H1 (cell line): Measurements from ENCODE around the gene COL26A1. TPM values are rescaled to one million over a fixed set of nuclear protein-coding genes. Genes with fewer than 3 reads are reported as not detected.

ENCODE experiments used
- CTCF ChIA-PET: fragments of 300-600 bp; sonication (Branson Sonifier 250); formaldehyde crosslinking; loops from one replicate; lab custom pipeline; 2021; ENCODE audit not compliant: partially characterized antibody; lab: Charles Lee
- POLR2A ChIA-PET: fragments of 300-600 bp; sonication (Branson Sonifier 250); formaldehyde crosslinking; loops from one replicate; lab custom pipeline; 2021; ENCODE audit warnings: inconsistent platforms; ENCODE audit not compliant: partially characterized antibody; lab: Charles Lee
- DNase-seq, 2 experiments: peaks; one replicate each; pipeline versions ENCODE4 v3.0.0 to v3.0.0-alpha.2; 2010 to 2022; ENCODE audit warnings: low spot score in 2 of 2, low read depth in 1 of 2, mixed read lengths in 1 of 2
- FAIRE-seq: peaks from 2 replicates; lab custom pipeline; 2011; peaks lifted over from hg19 to GRCh38; lab: Jason Lieb, UNC
- H2AFZ ChIP-seq: 2 replicates; pipeline ENCODE4 v1.8.1; 2012; ENCODE audit warnings: low read length, inconsistent platforms
- H2AK5ac ChIP-seq: 2 replicates; pipeline ENCODE4 v1.6.1; 2013; ENCODE audit warnings: low read depth, low read length
- H2BK120ac ChIP-seq: replicated peaks from 2 replicates; pipeline ENCODE3; 2013; ENCODE audit warnings: low read depth, low read length, inconsistent platforms
- H2BK12ac ChIP-seq: 2 replicates; pipeline ENCODE4 v1.6.1; 2013; ENCODE audit warnings: low read depth, low read length
- H2BK15ac ChIP-seq: 2 replicates; pipeline ENCODE4 v1.6.1; 2013; ENCODE audit warnings: low read length
- H2BK20ac ChIP-seq: 2 replicates; pipeline ENCODE4 v1.6.1; 2013; ENCODE audit warnings: low read length
- H2BK5ac ChIP-seq: 2 replicates; pipeline ENCODE4 v1.6.1; 2013; ENCODE audit warnings: low read depth, low read length
- H3K14ac ChIP-seq: 2 replicates; pipeline ENCODE4 v1.6.1; 2013; ENCODE audit warnings: inconsistent platforms; ENCODE audit not compliant: insufficient read length
- H3K18ac ChIP-seq: 2 replicates; pipeline ENCODE4 v1.6.1; 2013; ENCODE audit warnings: low read length; ENCODE audit errors: extremely low read depth
- H3K23ac ChIP-seq: 2 replicates; pipeline ENCODE4 v1.6.1; 2013; ENCODE audit warnings: inconsistent platforms; ENCODE audit not compliant: insufficient read length
- H3K23me2 ChIP-seq: 2 replicates; pipeline ENCODE4 v1.6.1; 2013; ENCODE audit warnings: low read depth, low read length
- H3K27ac ChIP-seq: 2 replicates; pipeline ENCODE4 v1.6.1; 2011; ENCODE audit warnings: low read depth, low read length, inconsistent platforms
- H3K27me3 ChIP-seq, 4 experiments: replicated peaks in 1 of 4; 1 replicate in 1 of 4; 2 replicates in 3 of 4; pipeline versions ENCODE4 v1.6.1 to v1.8.1; 2011 to 2013; ENCODE audit warnings: low read length in 3 of 4, mild to moderate bottlenecking in 3 of 4, inconsistent platforms in 2 of 4, mixed read lengths in 2 of 4, moderate library complexity in 1 of 4; ENCODE audit not compliant: control insufficient read depth in 3 of 4, insufficient read depth in 3 of 4; ENCODE audit errors: extremely low read depth in 1 of 4
- H3K36me3 ChIP-seq, 4 experiments: 2 replicates each; pipeline versions ENCODE4 v1.6.1 to v1.8.1; 2011 to 2013; ENCODE audit warnings: mild to moderate bottlenecking in 4 of 4, low read length in 3 of 4, moderate library complexity in 2 of 4, control low read depth in 1 of 4, inconsistent platforms in 1 of 4; ENCODE audit not compliant: insufficient read depth in 4 of 4, control insufficient read depth in 2 of 4
- H3K4ac ChIP-seq: replicated peaks from 2 replicates; pipeline ENCODE3; 2013; ENCODE audit warnings: low read length, low read depth, mixed read lengths, inconsistent platforms; ENCODE audit not compliant: insufficient read length
- H3K4me1 ChIP-seq, 4 experiments: replicated peaks in 1 of 4; 1 replicate in 1 of 4; 2 replicates in 3 of 4; pipeline versions ENCODE4 v1.6.1 to v1.8.1; 2011 to 2013; ENCODE audit warnings: low read length in 3 of 4, inconsistent platforms in 2 of 4, mixed read lengths in 1 of 4; ENCODE audit not compliant: insufficient read depth in 4 of 4, control insufficient read depth in 3 of 4
- H3K4me2 ChIP-seq, 2 experiments: 2 replicates each; pipeline versions ENCODE4 v1.6.1 to v1.8.1; 2011 to 2013; ENCODE audit warnings: low read depth in 2 of 2, low read length in 2 of 2, control low read depth in 1 of 2, inconsistent platforms in 1 of 2, mild to moderate bottlenecking in 1 of 2; ENCODE audit not compliant: insufficient read depth in 1 of 2
- H3K4me3 ChIP-seq, 4 experiments: fragments of 200-600, 300-600 bp in 1 of 4; sonication (generic), shearing (Covaris generic), sonication (Bioruptor Twin) in 1 of 4; 2 replicates each; pipeline versions ENCODE4 v1.5.1 to v1.8.1; 2011 to 2016; ENCODE audit warnings: low read length in 4 of 4, low read depth in 3 of 4, control low read depth in 2 of 4, inconsistent platforms in 2 of 4, mild to moderate bottlenecking in 2 of 4, mixed read lengths in 1 of 4, moderate library complexity in 1 of 4; ENCODE audit not compliant: insufficient read depth in 2 of 4; ENCODE audit errors: extremely low read depth in 1 of 4
- H3K56ac ChIP-seq: replicated peaks from 2 replicates; pipeline ENCODE3; 2013; ENCODE audit warnings: low read depth, mild to moderate bottlenecking, mixed read lengths, low read length, inconsistent platforms; ENCODE audit not compliant: insufficient read length
- H3K79me1 ChIP-seq: 2 replicates; pipeline ENCODE4 v1.6.1; 2013; ENCODE audit warnings: low read depth, low read length, control low read depth
- H3K79me2 ChIP-seq, 2 experiments: 2 replicates each; pipeline versions ENCODE4 v1.6.1 to v1.8.1; 2012 to 2013; ENCODE audit warnings: low read length in 2 of 2, mild to moderate bottlenecking in 2 of 2, inconsistent platforms in 1 of 2; ENCODE audit not compliant: insufficient read depth in 2 of 2, control insufficient read depth in 1 of 2
- H3K9ac ChIP-seq, 4 experiments: replicated peaks in 1 of 4; 1 replicate in 1 of 4; 2 replicates in 3 of 4; pipeline versions ENCODE4 v1.6.1 to v1.8.1; 2011 to 2013; ENCODE audit warnings: low read depth in 3 of 4, low read length in 3 of 4, control low read depth in 2 of 4, mild to moderate bottlenecking in 2 of 4, moderate library complexity in 2 of 4, inconsistent platforms in 1 of 4; ENCODE audit errors: extremely low read depth in 1 of 4
- H3K9me3 ChIP-seq, 2 experiments: 2 replicates each; pipeline versions ENCODE4 v1.6.1 to v1.8.1; 2012 to 2013; ENCODE audit warnings: mild to moderate bottlenecking in 2 of 2, moderate library complexity in 2 of 2, control low read depth in 1 of 2, inconsistent platforms in 1 of 2, low read depth in 1 of 2, low read length in 1 of 2, mixed read lengths in 1 of 2; ENCODE audit not compliant: insufficient read depth in 2 of 2
- H4K20me1 ChIP-seq, 2 experiments: replicated peaks in 1 of 2; 2 replicates each; pipeline versions ENCODE3 to v1.8.1; 2011 to 2013; ENCODE audit warnings: inconsistent platforms in 2 of 2, low read length in 2 of 2, mild to moderate bottlenecking in 1 of 2; ENCODE audit not compliant: insufficient read depth in 2 of 2, control insufficient read depth in 1 of 2
- H4K5ac ChIP-seq: 2 replicates; pipeline ENCODE4 v1.6.1; 2013; ENCODE audit warnings: low read length, low read depth, mixed read lengths, inconsistent platforms; ENCODE audit not compliant: insufficient read length
- H4K8ac ChIP-seq: 2 replicates; pipeline ENCODE4 v1.8.0; 2013; ENCODE audit warnings: mild to moderate bottlenecking, moderate library complexity, low read length, inconsistent platforms; ENCODE audit not compliant: insufficient read depth; ENCODE audit errors: extremely low read depth
- H4K91ac ChIP-seq: replicated peaks from 2 replicates; pipeline ENCODE3; 2013; ENCODE audit warnings: low read length, mixed read lengths, inconsistent platforms; ENCODE audit not compliant: insufficient read length
- CBX5 ChIP-seq: fragments of 300-800, 300-1000 bp; sonication (generic); IDR thresholded peaks from 2 replicates; pipeline ENCODE4 v1.7.1; 2016; ENCODE audit warnings: antibody characterized with exemption, low read length, low read depth
- EZH2 ChIP-seq: fragments of 200-600 bp; sonication (generic); IDR thresholded peaks from 2 replicates; pipeline ENCODE4 v1.7.1; 2012; ENCODE audit warnings: low read depth, mild to moderate bottlenecking, moderate library complexity, low read length, inconsistent platforms; ENCODE audit not compliant: severe bottlenecking
- JUN ChIP-seq: IDR thresholded peaks from 2 replicates; pipeline ENCODE4 v1.6.1; 2011; ENCODE audit warnings: low read depth, mild to moderate bottlenecking, improper control_type of control experiment, low read length
- PHF8 ChIP-seq: fragments of 200-600 bp; sonication (generic); conservative IDR thresholded peaks from 2 replicates; pipeline ENCODE4 v1.7.1; 2012; ENCODE audit warnings: low read depth, mild to moderate bottlenecking, inconsistent platforms, low read length, moderate library complexity
- POLR2AphosphoS5 ChIP-seq: IDR thresholded peaks from 2 replicates; pipeline ENCODE4 v1.6.1; 2011; ENCODE audit warnings: low read depth, low read length
- SIRT6 ChIP-seq: IDR thresholded peaks from one replicate; pipeline ENCODE4 v1.7.1; 2012; ENCODE audit warnings: low read length, inconsistent platforms
- SP2 ChIP-seq: IDR thresholded peaks from 2 replicates; pipeline ENCODE4 v1.6.1; 2012; ENCODE audit warnings: mild to moderate bottlenecking, low read length, inconsistent platforms
- SRF ChIP-seq: IDR thresholded peaks from 2 replicates; pipeline ENCODE4 v1.6.1; 2011; ENCODE audit warnings: mild to moderate bottlenecking, low read depth, low read length, moderate library complexity
- TAF1 ChIP-seq: IDR thresholded peaks from 2 replicates; pipeline ENCODE4 v1.6.1; 2011; ENCODE audit warnings: mild to moderate bottlenecking, low read depth, low read length
- WGBS, 2 experiments: shearing (Covaris generic) in 1 of 2; methylation state at CpG; one replicate each; pipeline versions ENCODE4 v1.1.6 to v1.1.7; 2013 to 2015; ENCODE audit warnings: low lambda C conversion rate in 2 of 2, mixed read lengths in 2 of 2, inconsistent platforms in 1 of 2, low coverage in 1 of 2, missing lambda C conversion rate in 1 of 2; ENCODE audit not compliant: insufficient replicate concordance in 2 of 2, insufficient coverage in 1 of 2, insufficient read length in 1 of 2; ENCODE audit errors: extremely low coverage in 1 of 2, missing lambda C conversion rate in 1 of 2; 5-methylcytosine and 5-hydroxymethylcytosine counted together
- polyA plus RNA-seq, 7 experiments: library from polyadenylated mRNA; depleted of rRNA in 3 of 7; stranded (reverse) in 5 of 7; unstranded in 2 of 7; fragments of >200 nt in 5 of 7; fragments of 200-250 nt in 2 of 7; gene quantifications; 1 replicate in 5 of 7; 2 replicates in 1 of 7; 4 replicates in 1 of 7; pipeline versions ENCODE4 v1.2.1 to v1.2.3, GENCODE V29; 2011 to 2013; ENCODE audit warnings: missing spikeins in 2 of 7, mixed read lengths in 2 of 7
- total RNA-seq: library from RNA; stranded (reverse); fragmentation: NEBNext Ultra II Directional; extraction: Animal tissue kit (Norgen Biotek cat#: 25700); gene quantifications from 2 replicates; pipeline ENCODE4 v1.2.1, GENCODE V29; 2021

The COL26A1 gene
- total and polyA plus RNA-seq, 2 of the 8 experiments (the other 6 are each of a cell fraction or from before 2014, with no cell fraction given): 51.1 to 68.8 TPM

- CTCF ChIA-PET: interaction anchor here (1.0 kb wide), 1 partner anchor 45 kb away, joined by 3 read pairs; no protein-coding TSS in a partner anchor
- WGBS, 2 experiments: 81% methylated on average over 6 of the region's 6 CpGs; no CpG with 5 or more reads in 1 of the 2 experiments
- H2BK120ac ChIP-seq: no peak overlapping the region
Observed at GRCh38 chr7:101457001-101457750, 94.5 kb downstream of the COL26A1 start.

More at GRCh38 chr7:101457001-101457750, 94.5 kb downstream of the COL26A1 start:
- H3K79me2 ChIP-seq: no peaks in the 10 kb centered on the region
- H3K4me1 ChIP-seq: no peaks in the 10 kb centered on the region
- no peaks in the 10 kb centered on the region for H3K79me1 ChIP-seq
- no peak overlapping the region for H2BK5ac ChIP-seq
- no peak for FAIRE-seq
- no peak overlapping the region for H2BK20ac ChIP-seq
- no peak overlapping the region for H3K18ac ChIP-seq
- H2AFZ ChIP-seq: no peak overlapping the region
- no peak overlapping the region for H3K4me3 ChIP-seq
- POLR2A ChIA-PET: no interaction called here
- no peak overlapping the region for H3K56ac ChIP-seq
- H2BK15ac ChIP-seq: no peak overlapping the region
- no peak overlapping the region for H3K14ac ChIP-seq
- no peak for DNase-seq
- no peak overlapping the region for H3K4ac ChIP-seq
- no peak overlapping the region for H2BK12ac ChIP-seq
- no peak overlapping the region for H3K4me2 ChIP-seq
- no peak overlapping the region for H4K91ac ChIP-seq
- no peaks in the 10 kb centered on the region for H3K27me3 ChIP-seq
- H2AK5ac ChIP-seq: no peak overlapping the region
- no peaks in the 10 kb centered on the region for H3K23me2 ChIP-seq
- no peaks in the 10 kb centered on the region for H3K9me3 ChIP-seq
- no peak overlapping the region for H4K8ac ChIP-seq
- H3K9ac ChIP-seq: no peak overlapping the region
- H3K27ac ChIP-seq: no peak overlapping the region
- H3K36me3 ChIP-seq: no peaks in the 10 kb centered on the region
- TF ChIP-seq JUN: no peak
- no peak for TF ChIP-seq SP2
- TF ChIP-seq TAF1: no peak
- TF ChIP-seq PHF8: no peak
- TF ChIP-seq EZH2: no peak
- TF ChIP-seq CBX5: no peak
- no peak for TF ChIP-seq SIRT6
- TF ChIP-seq POLR2AphosphoS5: no peak
- no peak for TF ChIP-seq SRF
- H4K20me1 ChIP-seq: no peaks in the 10 kb centered on the region
- no peak overlapping the region for H3K23ac ChIP-seq
- no peak overlapping the region for H4K5ac ChIP-seq
